RPMI7951 (cell line): ENCODE measurements around the gene ZCCHC24. TPM values are rescaled to one million over a fixed set of nuclear protein-coding genes. Genes with fewer than 3 reads are reported as not detected.

Source experiments
- DNase-seq: peaks from one replicate; pipeline ENCODE4 v3.0.0-alpha.2; 2012; ENCODE audit warnings: low read depth
- total RNA-seq: library from RNA; depleted of rRNA; stranded (reverse); fragments of >200 nt; shearing (Covaris generic); gene quantifications from 2 replicates; pipeline ENCODE4 v1.2.3, GENCODE V29; 2014

ZCCHC24 gene
- total RNA-seq, 1 experiment from 2014 or later: 21.0 TPM

- peak; percentile 40 for DNase-seq
These were observed 1.3 kb upstream of the ZCCHC24 start for GRCh38 chr10:79446758-79447084.

GRCh38 chr10:79445977-79446757 is 743 bp upstream of the ZCCHC24 start:
- peak; percentile 62 for DNase-seq

DNA sequence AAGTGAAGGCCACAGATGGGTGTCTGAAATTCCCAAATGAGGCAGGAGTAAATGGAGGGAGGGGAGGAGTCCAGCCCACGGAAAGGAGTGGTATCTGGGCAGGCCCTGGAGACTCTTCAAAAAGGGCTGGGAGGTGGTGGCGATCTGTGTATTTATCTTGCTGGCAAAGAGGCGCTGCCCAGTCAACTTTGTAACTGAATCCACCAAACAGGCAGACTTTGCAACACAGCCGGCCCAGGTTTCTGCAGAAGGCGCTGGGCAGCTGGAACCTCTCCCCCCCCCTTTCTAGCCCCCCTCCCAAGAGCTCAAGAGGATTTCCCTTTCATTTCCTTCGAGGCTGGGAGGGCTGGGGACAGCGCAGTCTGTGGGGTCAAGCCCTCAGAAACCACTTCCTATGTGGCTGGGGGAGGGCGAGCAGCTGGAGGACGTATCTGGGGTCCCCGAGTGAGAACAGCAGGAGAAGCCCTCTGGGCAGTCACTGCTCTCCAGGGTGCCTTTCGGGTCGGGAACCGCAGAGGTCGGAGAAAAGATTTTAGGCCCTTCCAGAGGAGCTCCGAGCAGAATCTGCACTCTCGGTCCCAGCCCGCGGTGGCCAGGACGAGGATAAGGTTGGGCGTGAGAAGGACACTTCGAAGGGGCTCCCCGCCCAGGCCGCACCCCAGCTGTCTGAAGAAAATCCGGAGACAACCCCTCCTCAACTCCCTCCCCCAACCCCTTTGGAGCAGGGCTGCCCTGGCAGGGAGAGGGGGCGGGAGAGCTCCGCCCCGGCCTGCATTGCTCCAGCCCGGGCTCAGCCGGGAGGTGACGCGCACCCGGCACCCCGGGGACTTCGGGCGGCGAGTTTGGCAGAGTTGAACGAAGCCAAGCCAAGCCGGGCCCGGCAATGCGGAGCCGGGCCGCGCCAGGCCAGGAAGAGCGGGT is 965 bp downstream of the ZCCHC24 start:
- peak; percentile 89 for DNase-seq

DNA sequence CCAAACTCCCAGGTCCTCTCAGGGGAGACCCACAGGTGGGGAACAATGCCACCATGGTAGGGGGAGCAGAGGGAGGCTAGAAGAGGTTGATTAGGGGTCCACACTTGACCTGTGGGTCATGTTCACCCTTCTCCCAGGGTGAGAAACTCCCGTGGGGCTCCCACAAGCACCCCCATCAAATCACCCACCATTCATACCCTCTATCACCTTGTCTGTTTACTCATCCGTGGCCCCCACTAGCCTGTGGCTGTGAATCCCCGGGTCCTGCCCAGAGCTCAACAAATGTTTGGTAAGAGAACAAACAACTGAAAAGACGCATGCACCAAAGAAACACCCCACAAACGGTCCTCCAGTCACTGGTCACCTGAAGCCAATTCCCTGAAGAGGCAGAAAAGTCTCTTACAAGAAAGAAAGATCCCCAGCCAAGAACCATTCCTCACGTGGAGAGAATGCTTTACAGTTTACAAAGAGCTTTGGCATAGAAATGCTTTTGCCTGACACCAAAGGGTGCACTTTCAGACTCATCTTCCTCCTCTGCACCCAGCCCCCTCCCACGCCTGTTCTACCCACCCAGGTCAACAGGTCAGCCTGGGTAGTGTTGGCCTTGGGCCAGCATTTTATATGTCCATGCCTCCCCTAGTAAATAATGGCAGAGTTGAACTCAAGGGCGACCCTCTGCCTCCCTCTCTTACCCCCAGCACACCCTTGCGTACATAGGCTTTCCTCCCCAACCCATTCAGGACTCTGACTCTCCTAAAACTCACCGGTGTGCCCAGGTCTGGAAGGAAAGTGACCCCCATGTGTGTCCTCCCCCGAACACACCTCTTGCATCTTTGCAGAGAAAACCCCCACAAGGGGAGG is 1.9 kb downstream of the ZCCHC24 start:
- DNase-seq: no peak

GRCh38 chr10:79442171-79443040 is 3.0 kb downstream of the ZCCHC24 start:
- DNase-seq: no peak

DNA sequence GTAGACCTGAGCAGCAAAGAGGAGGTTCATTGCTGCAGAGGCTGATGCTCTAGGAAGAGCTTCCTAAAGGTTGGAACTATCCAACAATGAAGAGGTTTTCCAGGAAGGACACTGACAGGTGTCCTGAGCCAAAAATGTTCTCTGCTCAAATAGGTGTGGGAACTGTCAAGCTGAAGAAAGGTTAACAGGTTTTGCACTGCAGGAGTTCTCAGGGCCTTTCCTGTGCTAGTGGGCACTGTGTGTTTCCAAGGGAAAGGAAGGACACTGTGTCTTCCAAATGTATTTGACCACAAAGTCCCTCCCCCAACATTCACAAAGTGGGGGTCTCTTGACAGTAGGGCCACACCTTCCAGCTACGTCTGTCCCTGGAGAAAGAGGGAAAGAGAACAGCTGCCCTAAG is 4.0 kb downstream of the ZCCHC24 start:
- no peak for DNase-seq

- DNase-seq: no peak
These were observed 5.1 kb downstream of the ZCCHC24 start for GRCh38 chr10:79440281-79440680.

DNA sequence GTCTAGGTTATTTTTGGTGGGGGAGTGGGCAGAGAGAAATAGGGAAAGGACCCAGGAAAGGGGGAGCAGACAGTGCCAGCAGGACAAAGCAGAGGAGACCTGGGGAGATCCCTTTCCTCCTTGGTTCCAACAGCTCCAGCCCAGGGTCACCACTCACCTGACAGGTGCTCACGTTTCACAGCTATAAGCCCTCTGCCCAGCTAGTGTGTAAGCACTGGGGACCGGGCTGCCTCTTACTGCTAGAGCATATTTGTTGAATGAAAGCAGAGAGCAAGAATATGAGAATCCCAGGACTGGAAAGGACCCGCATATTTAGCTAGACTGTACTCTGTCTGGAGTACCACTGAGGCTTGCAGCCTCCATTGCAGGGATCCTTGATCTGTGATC is 6.7 kb downstream of the ZCCHC24 start:
- no peak for DNase-seq

DNA sequence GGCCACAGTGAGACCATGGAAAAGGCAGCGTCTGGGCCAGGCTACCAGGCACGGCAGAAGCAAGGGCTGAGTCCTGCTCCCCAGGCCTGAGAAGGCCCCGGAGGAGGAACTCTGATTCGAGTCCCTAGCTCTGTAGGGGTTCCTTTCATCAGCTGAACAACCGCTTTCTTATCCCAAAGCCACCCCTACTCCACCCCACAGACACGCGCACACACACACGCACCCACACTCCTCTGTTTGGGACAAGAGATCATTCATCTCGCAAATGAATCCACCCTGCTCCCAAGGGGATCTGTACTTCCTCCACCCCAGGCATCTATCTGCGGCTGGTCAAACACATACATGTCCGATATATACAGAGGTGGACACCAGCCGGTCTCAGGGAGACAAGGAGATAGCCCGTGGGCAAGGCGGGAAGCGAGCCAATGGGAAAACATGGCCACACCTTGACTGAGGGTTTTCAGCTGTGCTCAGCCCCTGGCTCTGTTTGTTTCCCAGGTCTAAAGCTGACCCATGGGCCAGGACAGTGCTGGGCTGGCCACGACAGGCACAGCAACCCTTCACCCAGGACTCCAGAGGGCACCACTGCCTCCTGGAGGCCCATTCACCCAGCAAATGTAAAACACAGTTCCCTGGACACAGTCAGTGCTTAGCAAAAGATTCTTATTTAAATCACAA is 7.3 kb downstream of the ZCCHC24 start:
- peak; percentile 49 for DNase-seq

- DNase-seq: peak; percentile 30
These were observed 8.2 kb downstream of the ZCCHC24 start for GRCh38 chr10:79437111-79437814.

- no peak for DNase-seq
These were observed 8.6 kb downstream of the ZCCHC24 start for GRCh38 chr10:79436850-79437103.

- no peak for DNase-seq
These were observed 9.2 kb downstream of the ZCCHC24 start for GRCh38 chr10:79436066-79436849.

DNA sequence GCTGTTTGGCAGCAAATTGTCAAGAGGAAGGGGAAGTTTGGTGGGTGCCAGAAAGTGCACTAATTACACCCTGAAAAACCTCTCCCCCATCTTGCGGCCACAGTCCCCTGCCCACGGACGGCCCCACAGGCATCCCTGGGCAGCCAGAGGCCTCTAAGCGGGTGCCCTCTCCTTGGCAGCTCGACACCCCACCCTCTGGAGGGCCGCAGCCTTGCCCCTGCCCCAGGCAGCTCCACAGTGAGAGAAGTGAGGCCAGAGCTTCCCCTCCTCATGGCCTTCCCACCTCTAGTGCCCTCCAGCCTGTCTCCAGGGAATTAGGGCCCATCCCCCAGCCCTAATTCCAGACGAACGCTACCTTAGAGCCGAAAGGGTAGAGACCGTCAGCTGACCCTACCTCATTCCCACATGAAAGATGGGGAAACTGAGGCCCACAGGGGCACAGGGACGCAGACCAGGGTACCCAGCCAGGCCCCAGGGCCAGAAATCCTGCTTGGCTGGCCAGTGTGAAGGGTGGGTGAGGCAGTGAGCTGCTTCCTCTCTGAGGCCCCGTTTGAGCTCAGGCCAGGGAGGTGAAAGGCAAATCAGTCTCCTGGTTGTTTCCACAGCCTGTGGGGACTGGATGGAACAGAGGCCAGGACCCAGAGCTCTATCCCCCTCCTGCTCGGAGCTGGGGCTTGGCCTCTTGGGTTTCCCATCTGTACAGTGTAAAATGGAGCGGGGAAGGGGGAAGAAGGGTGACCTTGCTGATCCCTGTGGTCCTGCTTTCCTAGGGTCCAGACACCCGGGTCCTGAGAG is 10.0 kb downstream of the ZCCHC24 start:
- DNase-seq: peak; percentile 68

GRCh38 chr10:79434821-79435251 is 10.6 kb downstream of the ZCCHC24 start:
- peak; percentile 71 for DNase-seq

DNA sequence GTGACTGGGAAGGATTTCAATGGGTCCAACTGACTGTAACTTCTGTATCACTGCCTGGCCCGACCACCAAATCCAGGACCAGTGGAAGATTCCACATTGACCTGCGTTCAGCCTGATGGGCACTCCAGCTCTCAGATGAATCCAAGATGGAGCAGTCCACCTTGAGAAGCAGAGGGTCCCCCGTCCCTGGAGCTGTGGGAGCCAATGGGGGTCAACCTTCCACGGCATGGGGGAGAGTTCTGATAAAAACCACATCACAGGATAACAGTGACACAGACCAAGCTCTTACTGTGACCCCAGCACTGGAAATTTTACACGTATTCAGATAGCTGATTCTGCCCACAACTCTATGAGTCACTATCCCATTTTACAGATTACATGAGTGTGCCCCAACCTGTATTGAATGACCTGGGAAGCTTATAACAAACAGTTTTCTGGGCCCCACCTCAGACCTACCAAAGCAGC is 11.2 kb downstream of the ZCCHC24 start:
- DNase-seq: peak; percentile 75

DNA sequence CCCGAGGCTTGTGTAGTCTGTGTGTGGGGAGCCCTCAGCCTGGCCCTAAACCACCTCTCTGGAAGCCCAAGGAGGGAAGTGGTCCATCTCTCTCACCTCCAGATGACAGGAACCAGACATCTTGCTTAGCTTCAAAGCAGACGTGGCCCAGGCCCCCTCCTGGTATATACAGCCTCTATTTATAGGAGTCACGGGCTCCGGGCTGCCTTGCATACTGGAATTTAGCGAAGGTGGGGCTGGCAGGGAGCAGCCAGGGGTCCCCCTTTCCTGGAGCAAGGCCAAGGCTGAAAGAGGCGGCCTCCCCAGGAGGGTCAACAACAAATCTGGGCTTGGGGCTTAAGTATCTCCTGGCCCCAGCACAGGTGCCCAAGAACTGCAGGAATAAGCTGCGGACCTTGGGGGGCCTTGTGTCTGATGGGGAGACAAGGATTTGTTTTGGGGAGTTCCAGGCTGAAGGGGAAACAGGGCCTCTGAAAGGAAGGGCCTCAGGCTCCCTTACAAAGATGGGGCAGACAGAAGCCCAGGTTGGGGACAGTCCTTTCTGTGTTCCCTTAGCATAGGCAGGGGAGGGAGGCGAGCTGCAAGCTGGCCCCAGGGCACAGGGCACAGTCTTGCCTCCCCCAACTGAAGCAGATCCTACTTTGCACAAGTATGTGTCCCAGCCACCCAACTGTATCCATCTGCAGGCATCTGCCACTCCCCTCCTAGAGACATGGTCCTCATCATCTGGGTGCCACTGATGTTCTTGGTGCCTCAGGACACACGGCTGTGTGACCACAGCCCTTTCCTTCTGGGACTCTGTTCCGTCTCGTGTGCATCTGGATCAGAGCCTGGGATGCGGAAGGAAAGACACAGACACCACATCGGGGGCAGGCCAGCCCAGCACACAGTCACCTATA is 11.9 kb downstream of the ZCCHC24 start:
- peak; percentile 72 for DNase-seq
